Stimulated activated CD8-positive, alpha-beta memory T cell treated with anti-CD3 and anti-CD28 coated beads, Interleukin-4, amount 100 ng/mL, for 4 hours (primary cell): ENCODE data around the gene EHMT2.
A peak's percentile ranks its signal among the peaks of the same experiment; 100 is the strongest.
"Not testable (repeated sequence)": the region's sequence is repeated elsewhere in the genome, so short reads cannot be mapped to it uniquely, and the experiment has no call there.

Experiments used
- DNase-seq, 2 donors: peaks; one replicate each; pipeline ENCODE4 v3.0.0-alpha.2; 2020; ENCODE audit warnings: low read depth in 2 of 2, low spot score in 1 of 2

Gene EHMT2

DNA sequence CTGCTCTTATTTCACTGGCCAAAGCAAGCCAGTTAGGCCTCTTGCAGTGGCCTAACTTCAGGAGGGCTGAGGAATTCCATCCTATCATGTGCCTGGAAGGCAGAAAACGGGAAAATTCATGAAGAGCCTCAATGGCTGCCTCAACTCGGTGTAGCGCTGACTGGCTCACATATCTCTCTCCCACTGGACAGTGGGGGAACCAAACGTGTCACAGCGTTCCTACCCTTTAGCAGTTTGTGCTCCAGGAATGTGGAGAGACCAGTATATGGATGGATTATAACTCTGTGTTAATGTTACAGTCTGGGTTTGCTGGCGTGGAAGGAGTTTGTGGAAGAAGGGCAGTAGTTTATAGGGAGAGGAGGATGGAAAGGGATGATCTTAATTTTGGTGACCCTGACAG lies 18.3 kb upstream of the EHMT2 start:
- no peak for DNase-seq

DNA sequence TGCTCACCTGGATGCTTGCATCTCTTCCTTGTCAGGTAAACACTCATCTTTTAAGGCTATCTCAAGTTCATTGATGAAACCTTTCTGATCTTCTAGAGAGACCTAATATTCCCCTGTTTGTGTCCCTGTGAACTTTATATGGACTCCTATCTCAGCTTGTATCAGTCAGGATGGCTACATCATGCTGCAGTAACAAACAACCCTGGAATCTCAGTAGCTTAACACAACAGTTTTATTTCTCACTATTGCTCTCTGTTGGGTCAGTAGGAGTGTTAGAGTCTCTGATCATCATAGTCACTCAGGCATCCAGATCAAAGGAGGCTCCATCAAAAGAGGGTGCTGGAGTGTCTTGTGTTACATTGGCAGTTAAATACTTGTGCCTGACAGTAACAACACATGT lies 17.9 kb upstream of the EHMT2 start:
- no peak for DNase-seq

DNA sequence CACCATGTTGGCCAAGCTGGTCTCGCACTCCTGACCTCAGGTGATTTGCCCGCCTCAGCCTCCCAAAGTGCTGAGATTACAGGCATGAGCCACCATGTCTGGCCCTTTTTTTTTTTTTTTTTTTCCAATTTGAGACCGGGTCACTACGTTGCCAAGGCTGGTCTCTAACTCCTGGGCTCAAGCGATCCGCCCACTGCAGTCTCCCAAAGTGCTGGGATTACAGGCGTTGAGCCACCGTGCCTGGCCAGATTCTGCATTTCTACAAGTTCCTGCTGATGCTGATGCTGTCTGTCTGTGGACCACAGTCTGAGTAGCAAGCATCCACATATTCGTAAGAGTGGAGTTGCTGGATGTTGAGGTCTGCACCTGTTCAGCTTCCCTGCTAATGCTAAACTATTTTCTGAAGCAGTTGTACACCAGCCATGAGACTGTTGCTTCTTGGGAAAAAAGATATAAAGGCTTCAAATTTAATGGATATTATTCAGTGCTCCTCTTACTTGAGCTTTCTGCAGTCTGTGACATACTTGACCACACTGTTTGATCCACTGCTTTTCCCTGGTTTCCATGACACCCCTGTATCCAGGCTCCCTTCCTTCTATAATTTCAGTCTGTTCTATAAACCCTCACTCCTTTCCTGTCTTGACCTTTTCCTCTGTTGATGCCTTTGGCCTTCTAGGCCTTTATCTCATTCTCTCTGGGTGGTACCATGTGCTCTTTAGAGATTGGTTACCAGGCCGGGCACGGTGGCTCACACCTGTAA lies 14.5 kb upstream of the EHMT2 start:
- no peak for DNase-seq

DNA sequence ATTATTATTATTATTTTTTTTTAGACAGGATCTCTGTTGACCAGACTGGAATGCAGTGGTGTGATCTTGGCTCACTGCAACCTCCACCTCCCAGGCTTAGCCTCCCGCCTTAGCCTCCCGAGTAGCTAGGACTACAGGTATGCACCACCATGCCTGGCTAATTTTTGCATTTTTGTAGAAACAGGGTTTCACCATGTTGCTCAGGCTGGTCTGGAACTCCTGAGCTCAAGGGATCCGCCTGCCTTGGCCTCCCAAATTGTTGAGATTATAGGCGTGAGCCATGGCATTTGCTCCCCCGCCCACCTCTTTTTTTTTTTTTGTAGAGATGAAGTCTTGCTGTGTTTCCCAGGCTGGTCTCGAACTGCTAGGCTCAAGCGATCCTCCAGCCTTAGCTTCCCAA lies 11.8 kb upstream of the EHMT2 start:
- not testable (repeated sequence) for DNase-seq

DNA sequence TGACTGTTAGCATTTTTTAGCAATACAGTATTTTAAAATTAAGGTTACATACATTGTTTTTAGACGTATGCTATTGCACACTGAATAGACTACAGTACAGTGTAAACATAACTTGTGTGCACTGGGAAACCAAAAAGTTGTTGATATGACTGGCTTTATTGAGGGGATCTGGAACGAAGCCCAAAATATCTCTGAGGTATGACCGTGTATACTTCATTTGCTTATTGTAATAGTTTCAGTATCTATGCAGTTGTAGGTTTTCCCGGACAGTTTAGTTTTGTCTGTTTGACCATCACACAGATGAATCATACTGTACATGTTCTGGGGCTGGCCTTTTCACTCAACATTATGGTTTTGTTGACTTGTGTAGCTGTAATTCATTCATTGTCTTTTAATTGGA lies 11.3 kb upstream of the EHMT2 start:
- no peak for DNase-seq

DNA sequence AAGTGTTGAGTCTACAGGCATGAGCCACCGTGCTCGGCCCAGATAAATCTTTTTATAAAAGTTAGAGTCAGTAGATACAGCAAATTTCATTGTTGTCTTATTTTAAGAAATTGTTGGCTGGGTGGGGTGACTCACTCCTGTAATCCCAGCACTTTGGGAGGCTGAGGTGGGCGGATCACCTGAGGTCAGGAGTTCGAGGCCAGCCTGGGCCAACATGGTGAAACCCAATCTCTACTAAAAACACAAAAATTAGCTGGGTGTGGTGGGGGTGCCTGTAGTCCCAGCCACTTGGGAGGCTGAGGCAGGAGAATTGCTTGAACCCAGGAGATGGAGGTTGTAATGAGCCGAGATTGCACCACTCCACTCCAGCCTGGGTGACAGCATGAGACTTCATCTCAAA lies 10.8 kb upstream of the EHMT2 start:
- DNase-seq = not testable (repeated sequence)

DNA sequence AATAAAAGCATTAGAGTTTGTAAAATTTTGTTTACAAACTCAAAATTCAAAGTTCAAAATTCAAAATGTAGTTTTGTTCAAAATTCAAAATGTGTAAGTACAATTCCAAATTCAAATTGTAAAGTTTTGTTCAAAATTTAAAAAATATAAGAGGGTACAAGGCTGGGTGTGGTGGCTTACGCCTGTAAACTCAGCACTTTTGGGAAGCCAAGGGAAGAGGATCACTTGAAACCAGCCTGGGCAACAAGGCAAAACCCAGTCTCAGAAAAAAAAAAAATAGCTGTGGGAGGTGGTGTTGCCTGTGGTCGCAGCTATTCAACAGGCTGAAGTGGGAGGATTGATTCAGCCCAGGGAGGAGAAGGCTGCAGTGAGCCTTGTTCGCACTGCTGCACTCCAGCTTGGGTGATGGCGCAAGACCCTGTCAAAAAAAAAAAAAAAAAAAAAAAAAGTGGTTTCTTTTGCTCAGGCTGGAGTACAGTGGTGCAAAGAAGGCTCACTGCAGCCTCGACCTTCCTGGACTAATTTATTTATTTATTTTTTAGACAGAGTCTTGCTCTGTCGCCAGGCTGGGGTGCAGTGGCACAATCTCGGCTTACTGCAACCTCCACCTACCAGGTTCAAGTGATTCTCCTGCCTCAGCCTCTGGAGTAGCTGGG lies 9.8 kb upstream of the EHMT2 start:
- DNase-seq = no peak

DNA sequence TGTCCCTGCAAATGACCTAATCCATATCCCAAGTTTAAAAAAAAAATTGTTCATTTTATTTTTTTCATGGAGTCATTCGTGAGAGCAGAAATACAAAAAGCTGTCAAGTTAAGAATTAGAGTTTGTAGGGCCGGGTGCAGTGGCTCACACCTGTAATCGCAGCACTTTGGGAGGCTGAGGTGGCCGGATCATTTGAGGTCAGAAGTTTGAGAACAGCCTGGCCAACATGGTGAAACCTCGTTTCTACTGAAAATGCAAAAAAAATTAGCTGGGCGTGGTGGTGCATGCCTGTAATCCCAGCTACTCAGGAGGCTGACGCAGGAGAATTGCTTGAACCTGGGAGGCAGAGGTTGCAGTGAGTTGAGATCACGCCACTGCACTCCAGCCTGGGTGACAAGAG lies 9.2 kb upstream of the EHMT2 start:
- not testable (repeated sequence) for DNase-seq

DNA sequence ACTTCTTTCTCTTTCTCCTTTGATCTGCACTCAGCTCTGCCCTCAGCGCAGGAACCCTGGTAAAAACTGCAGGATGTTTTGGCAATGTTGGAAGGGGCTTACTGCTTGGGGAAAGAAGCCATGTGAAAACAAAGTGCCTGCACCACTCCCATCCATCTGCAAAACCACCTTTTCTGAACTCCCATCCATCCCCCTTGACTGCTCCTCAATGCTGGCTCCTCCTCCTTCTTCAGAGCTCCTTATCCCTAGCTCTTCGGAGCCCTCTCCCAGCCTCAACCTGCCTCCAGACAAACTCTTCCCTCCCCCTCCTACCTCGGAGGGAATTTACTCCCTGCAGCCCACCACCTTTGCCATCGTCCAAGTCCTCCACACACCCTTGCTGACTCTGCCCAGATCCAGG lies 8.6 kb upstream of the EHMT2 start:
- DNase-seq = no peak

DNA sequence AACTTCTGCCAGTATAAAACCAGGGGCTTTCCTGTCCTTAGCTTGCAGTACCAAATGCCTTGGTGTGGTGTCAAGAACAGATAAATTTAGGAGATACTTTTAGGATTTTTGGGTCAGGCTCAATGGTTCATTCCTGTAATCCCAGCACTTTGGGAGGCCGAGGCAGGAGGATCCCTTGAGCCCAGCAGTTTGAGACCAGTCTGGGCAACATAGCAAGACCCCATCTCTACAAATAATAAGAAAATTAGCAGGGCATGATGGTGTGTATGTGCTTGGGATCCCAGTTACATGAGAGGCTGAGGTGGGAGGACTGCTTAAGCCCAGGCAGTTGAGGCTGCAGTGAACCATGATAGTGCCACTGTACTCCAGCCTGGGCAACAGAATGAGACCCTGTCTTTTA lies 7.5 kb upstream of the EHMT2 start:
- DNase-seq = no peak

DNA sequence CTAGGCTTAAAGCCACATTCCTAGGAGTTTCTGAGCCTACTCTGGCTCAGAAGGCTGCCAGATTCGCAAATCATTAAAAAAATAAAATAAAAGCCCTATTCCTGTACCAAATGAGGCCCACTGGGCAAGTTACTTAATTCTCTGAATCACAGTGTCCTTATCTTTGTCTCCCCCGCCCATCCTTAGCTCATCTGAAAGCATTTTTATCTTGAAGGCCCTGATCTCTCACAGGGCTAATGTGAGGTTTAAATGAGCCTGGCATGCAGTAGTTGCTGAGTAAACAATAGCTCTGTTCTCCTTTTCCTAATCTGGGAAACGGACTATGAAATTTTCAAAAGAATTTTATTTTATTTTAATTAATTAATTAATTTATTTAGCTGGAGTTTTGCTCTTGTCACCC lies 6.5 kb upstream of the EHMT2 start:
- no peak for DNase-seq

DNA sequence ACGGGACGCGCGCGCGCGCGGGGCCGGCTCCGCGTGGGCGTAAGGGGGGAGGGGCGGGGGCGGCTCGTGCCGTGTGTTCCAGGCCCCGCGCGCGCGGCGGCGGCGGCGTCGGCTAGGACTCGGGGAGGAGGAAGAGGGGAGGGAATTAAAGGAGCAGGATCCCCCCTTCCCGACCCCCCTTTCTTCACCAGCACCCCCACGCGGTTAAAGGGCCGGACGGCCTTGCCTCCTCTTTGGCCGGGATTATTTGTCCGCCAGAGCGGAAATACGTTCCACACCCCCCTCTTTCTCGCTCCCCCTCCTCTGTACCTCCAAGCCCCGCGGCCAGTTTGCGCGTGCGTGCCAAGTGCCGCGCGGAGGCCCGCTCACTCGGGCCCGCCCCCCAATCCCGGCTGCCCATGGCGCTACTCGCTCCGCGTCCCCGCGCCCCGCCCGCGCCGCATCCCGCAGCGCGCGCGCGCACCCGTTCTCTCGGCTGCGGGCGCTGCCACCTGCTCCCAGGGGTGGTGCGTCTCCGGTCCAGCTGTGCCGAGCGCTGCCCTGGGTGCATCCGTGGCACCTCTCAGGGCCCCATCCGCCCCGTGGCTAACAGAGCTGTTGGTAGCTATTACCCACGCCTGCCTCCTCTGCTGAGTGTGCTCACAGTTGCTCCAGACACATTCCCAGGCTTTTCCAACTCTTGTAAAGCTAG lies 4.6 kb upstream of the EHMT2 start, which contains the start of gene ZBTB12:
ZBTB12 (minus strand) TSS at position 134 of the 691 bp plus-strand sequence. CDS start 781 bp downstream, outside the sequence.
- DNase-seq = peak; percentile 60 to 70

DNA sequence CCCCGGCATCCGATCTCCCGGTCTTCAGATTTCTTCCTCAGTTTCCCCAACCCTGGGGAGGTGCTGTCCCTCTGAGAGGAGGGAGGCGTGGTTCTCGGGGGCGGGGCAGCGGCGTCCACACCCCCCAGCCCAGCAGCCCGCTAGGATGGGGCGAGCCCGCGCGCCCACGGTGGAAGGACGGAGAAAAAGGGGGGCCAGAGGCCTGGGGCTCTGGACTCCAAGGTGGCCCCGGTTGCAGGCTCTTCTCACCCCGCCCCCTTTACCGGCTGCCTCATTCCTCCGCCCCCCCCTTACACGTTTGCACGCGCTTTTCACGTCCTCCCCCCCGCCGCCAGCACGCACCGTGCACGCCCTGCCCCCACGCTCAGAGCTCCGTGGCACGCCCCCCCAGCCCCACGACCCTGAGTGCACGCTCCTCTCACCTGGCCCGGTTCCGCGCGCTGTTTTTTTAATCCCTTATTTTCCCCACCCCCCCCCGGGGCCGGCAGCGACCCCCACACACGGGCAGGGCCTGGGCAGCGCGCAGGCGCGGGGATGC lies 4.0 kb upstream of the EHMT2 start:
- DNase-seq = peak; percentile 44 to 47

DNA sequence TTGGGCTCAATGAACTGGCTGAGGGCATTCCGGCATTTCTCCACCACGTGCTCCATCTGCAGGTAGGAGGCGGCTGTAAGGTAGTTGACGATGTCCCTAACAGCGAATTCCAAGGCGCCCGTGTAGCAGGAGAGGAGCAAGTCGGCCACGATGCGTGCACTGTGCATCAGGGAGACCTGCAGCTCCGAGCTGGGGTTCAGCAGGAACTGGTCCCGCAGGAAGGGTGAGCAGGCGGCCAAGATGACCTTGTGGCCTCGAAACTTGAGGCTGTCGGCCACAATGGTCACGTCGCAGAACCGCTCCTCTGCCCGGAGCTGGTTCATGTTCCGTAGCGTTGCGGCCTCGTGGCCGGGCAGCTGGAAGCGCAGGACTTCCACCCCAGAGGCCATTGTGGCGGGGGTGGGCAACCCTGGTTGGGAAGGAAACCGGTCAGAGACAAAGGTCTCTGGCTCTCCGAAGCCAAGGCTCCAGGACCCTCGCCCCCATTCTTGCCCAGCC lies 3.5 kb upstream of the EHMT2 start:
- DNase-seq = no peak

DNA sequence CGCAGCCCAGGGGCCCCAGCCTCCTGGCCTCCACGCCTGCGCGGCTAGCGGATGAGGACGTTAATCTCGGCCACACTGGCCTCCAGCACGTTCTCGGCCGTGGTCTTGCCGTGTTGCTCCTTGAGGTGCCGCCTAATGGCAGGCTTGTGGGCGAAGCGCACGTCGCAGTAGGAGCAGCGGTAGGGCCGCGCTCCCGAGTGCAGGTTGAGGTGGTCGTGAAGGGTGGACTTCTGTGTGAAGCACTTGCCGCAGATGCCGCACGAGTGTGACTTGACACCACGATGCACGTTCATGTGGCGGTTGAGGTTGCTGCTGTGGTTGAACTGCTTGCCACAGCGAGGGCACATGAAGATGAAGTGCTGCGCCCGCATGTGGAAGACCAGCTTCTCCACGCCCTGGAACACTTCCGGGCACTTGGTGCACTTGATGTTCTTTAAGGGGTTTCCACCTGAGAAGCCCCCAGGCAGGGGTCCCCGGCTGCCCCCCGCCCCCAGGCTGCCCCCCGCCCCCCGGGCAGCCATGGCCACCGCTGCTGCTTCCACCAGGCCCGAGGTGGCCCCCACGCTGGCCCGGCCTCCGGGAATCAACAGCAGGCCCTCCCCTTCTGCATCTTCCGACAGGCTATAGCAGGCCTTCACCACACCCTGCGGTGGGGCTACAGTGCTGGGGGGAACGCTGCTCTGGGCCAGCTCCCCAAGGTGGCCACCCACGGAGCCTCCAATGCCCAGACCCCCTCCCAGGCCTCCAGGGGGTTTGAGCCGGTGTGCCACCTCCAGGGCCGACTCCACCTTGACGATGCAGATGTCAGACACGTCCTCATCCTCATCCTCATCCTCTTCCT lies 2.6 kb upstream of the EHMT2 start:
- no peak for DNase-seq

DNA sequence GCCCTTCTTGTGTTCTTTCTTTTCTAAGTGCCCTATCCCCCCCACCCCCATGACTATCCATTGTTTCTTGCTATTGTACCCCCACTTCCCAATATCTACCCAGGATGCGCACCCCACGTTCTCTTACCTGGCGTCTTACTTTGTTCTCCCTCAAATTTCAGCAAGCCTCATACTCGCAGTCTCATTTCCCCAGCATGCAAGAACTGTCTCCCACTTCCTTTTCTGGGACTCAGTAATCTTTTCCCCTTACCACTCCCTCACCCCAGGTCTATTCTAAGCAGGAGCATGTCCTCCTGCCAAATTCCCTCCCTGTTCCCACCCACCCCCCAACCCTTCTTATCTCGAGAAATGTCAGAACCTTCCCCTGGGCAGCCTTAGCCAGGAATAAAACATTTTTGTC lies 1.7 kb upstream of the EHMT2 start:
- no peak for DNase-seq

DNA sequence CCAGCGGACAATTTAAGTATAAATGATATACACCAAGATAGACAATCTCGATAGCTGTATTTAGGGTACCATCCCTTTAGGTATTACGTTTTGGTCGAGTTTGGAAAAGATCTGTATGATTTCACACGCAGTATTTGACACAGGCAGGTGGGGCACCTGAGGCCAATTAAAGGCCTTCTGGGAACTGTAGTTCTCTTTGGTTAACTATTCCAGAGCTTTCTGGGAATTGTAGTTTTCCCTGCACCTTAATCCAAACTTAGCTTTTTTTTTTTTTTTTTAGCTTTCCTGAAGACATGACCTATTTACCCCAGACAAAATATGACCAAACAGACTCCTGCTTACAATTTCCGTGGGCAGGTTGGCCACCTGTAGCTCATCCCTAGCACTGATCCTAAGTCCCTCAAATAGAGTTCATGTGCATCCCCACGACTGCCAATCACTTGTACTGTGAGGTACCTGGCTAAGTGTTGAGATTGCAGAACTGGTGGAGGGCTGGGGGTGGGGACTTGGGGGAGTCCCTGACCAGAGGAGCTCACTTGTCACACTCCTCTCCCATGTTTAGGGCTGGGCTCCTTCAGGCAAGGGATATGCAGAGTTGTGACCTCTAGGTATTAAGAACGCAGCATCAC lies 999 bp upstream of the EHMT2 start:
- no peak for DNase-seq

DNA sequence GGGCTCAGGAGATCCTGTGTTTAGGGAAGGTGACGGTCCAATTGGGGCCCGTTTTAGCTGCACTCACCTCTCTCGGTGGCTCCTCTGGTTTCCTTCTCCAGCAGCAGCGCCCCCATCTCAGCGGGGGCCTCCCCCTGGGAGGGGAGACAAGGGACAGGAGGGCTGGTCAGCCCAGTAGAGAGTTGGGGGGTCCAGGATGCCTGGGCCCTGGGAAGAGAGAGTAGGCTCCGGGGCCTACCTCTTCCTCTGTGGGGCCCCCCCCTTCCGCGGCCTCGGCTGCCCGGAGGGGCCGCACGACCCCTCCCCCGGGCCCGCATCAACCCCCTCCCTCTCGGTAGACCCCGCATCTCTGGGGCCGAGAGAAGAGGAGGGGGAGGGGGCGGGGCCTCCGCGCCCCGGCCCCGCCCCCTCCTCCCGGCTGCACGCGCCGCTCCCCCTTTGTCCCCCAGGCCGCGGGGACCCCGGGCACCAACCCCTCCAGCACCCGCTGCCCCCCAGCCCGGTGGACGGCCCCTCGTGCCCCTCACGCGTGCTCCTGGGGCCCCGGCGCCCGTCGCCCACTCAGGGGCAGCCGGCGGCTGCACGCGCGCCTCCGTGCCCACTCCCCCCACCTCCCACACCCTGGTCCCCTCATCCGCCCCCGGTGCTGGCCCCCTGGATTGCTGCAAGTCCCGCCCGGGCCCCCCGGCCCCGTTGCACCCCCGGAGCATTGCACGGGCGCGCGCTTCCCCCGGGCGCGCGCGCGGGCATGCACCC lies 464 bp downstream of the EHMT2 start:
- no peak for DNase-seq

DNA sequence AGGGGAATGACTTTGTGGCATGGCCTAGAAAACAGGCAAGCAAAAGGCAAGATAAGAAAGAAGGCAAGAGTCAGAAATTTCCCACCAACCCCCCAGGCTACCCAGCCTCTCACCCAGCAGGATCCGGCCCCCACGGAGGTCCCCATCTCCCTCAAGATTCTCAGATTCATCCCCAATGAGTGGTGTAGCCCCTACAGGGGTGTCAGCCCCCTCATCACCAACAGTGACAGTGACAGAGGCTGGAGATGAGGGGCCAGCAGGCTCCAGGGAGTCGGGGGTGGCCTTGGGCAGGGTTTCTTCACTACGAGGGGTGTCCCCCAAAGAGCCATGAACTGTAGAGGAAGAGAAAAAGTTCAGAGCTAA lies 1.0 kb downstream of the EHMT2 start:
- DNase-seq = no peak

DNA sequence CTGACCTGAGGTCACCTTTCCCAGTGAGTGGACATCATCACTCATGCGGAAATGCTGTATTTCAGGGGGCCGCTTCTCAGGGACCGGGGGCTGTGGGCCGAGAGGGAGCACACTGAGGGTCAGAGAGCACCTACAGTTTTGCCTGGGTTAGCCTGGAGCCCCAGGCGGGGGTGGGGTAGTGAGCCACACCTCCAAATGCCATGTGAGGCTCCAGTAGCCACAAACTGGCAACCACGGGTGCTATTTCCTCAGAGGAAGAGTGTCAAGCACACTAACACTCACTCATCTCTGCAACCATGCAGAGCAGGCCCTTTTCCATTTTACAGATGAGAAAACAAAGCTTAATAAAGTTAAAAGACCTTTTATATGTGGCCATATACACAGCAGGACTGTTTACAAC lies 4.7 kb downstream of the EHMT2 start:
- DNase-seq = no peak
